Neutrophil (primary cell): Measurements from ENCODE around the gene SPAG9.
A peak's percentile ranks its signal among the peaks of the same experiment; 100 is the strongest.

ENCODE experiments used
- H3K27ac ChIP-seq: fragments of 200-600 bp; sonication (generic); 2 replicates; pipeline ENCODE4 v1.5.1; 2016; ENCODE audit warnings: mild to moderate bottlenecking, moderate library complexity
- H3K27me3 ChIP-seq: fragments of 200-600 bp; sonication (generic); 2 replicates; pipeline ENCODE4 v1.6.0; 2016; ENCODE audit warnings: mild to moderate bottlenecking
- H3K36me3 ChIP-seq: fragments of 200-600 bp; sonication (generic); 2 replicates; pipeline ENCODE4 v1.5.1; 2017
- H3K4me1 ChIP-seq, 2 experiments: fragments of 200-600 bp in 1 of 2; sonication (generic) in 1 of 2; 1 replicate in 1 of 2; 2 replicates in 1 of 2; pipeline versions ENCODE4 v1.5.1 to v1.6.1; 2013 to 2016; ENCODE audit warnings: low read depth in 1 of 2, low read length in 1 of 2, mild to moderate bottlenecking in 1 of 2, moderate library complexity in 1 of 2; ENCODE audit not compliant: control insufficient read depth in 1 of 2, insufficient read depth in 1 of 2
- H3K4me3 ChIP-seq, 2 experiments: fragments of 200-600 bp in 1 of 2; sonication (generic) in 1 of 2; 1 replicate in 1 of 2; 2 replicates in 1 of 2; pipeline ENCODE4 v1.5.1; 2013 to 2016; ENCODE audit warnings: low read depth in 1 of 2, low read length in 1 of 2, mild to moderate bottlenecking in 1 of 2, moderate library complexity in 1 of 2
- H3K9me3 ChIP-seq: fragments of 200-600 bp; sonication (generic); 2 replicates; pipeline ENCODE4 v1.5.1; 2016
- CTCF ChIP-seq: fragments of 200-600 bp; sonication (generic); IDR thresholded peaks from 2 replicates; pipeline ENCODE4 v1.5.1; 2016; ENCODE audit warnings: antibody characterized with exemption

Gene SPAG9

GRCh38 chr17:50931144-50931908, 189.3 kb downstream of the SPAG9 start:
- peaks cover 42 to 44% of the 10 kb centered on the region in 2 experiments for H3K4me1 ChIP-seq
- peak overlapping the region; percentile 79 for H3K27ac ChIP-seq
- no peaks in the 10 kb centered on the region for H3K27me3 ChIP-seq
- no peak for TF ChIP-seq CTCF
- H3K36me3 ChIP-seq = no peaks in the 10 kb centered on the region
- H3K9me3 ChIP-seq = no peaks in the 10 kb centered on the region
- peak overlapping the region; percentile 64 to 67 for H3K4me3 ChIP-seq

DNA sequence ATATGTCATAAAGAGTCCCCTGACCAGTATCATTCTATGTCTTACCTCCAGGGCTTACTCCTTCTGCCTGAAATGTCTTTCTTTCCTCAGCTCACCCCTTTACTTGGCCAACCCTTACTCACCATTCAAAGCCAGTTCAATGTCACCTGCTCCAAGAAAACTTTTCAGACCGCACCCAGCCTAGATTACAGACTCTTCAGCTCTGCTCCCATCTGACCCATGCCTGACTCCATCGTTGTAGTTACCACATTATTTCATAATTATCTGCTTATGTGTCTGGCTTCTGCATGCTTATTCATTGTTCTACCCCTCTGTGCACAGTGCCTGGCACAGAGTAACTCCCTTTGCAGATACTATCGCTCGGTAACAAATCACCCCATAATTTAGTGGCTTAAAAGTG, 192.0 kb downstream of the SPAG9 start:
- H3K4me1 ChIP-seq = peaks cover 40 to 42% of the 10 kb centered on the region in 2 experiments
- TF ChIP-seq CTCF = no peak
- H3K27ac ChIP-seq = no peak overlapping the region
- no peak overlapping the region for H3K4me3 ChIP-seq
- no peaks in the 10 kb centered on the region for H3K27me3 ChIP-seq
- H3K36me3 ChIP-seq = no peaks in the 10 kb centered on the region
- H3K9me3 ChIP-seq = no peaks in the 10 kb centered on the region

GRCh38 chr17:50927287-50927686, 193.4 kb downstream of the SPAG9 start:
- TF ChIP-seq CTCF = no peak
- no peak overlapping the region for H3K27ac ChIP-seq
- no peaks in the 10 kb centered on the region for H3K36me3 ChIP-seq
- no peak overlapping the region for H3K4me3 ChIP-seq
- no peaks in the 10 kb centered on the region for H3K9me3 ChIP-seq
- no peaks in the 10 kb centered on the region for H3K27me3 ChIP-seq
- H3K4me1 ChIP-seq = peaks cover 37 to 38% of the 10 kb centered on the region in 2 experiments

DNA sequence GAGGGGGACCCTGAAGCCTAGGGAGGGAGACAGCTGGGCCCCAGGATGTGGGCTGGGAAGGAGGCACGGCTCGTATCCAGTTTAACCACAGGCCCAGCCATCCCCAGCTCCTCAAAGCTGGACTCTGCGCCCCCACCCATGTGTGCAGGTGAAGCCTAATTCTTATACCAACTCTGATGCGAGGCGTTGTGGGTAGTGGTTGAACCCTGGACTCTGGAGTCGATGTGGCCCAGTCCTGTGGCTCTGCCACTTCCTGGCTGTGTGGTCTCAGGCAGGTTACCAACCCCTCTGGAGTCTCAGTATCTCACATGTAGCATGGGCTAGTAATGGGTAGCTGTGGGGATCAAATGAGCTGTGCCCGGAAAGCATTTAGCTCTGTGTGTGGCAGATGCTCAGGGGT, 194.1 kb downstream of the SPAG9 start:
- Histone ChIP-seq H3K36me3 (no peaks in the 10 kb centered on the region), H3K4me1 (peaks cover 40 to 43% of the 10 kb centered on the region in 2 experiments), H3K9me3 (no peaks in the 10 kb centered on the region), H3K4me3 (no peak overlapping the region), H3K27ac (no peak overlapping the region), H3K27me3 (no peaks in the 10 kb centered on the region)
- TF ChIP-seq CTCF = no peak

DNA sequence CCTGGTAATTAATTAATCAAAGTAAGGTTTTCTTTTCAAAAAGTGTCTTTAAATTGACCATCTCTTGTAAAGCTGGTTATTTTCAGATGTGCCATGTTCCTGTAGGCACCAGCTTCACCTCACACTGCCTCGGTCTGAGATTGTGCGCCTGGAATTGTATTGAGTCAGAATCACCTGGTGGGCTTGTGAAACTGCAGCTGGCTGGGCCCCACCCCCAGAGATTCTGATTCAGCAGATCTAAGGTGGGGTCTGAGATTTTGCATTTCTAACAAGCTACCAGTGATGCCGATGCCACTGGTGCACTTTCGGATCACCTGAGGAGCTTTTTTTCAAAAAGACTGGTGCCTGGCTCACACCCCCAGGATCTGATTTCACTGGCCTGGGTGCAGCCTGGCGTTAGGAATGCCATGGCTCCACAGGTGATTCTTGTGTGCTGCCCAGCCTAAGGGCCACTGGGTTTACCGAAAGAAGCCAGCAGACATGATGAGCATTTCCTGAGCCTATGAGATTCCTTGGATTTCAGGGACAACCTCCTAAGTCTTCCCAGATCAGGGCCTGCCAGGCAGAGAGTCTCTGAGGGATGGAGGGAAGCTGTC, 195.3 kb downstream of the SPAG9 start:
- Histone ChIP-seq H3K9me3 (no peaks in the 10 kb centered on the region), H3K27ac (no peak overlapping the region), H3K4me1 (peaks cover 40 to 43% of the 10 kb centered on the region in 2 experiments), H3K36me3 (no peaks in the 10 kb centered on the region), H3K27me3 (no peaks in the 10 kb centered on the region), H3K4me3 (no peak overlapping the region)
- no peak for TF ChIP-seq CTCF
